CD4-positive, alpha-beta T cell treated with Interleukin-1 beta for 1 hour (primary cell): ENCODE data around the gene DAB2IP.
A peak's percentile ranks its signal among the peaks of the same experiment; 100 is the strongest.

Source experiments
- DNase-seq, 2 donors: peaks; one replicate each; pipeline ENCODE4 v3.0.0-alpha.2; 2020 to 2022

Gene DAB2IP

DNA sequence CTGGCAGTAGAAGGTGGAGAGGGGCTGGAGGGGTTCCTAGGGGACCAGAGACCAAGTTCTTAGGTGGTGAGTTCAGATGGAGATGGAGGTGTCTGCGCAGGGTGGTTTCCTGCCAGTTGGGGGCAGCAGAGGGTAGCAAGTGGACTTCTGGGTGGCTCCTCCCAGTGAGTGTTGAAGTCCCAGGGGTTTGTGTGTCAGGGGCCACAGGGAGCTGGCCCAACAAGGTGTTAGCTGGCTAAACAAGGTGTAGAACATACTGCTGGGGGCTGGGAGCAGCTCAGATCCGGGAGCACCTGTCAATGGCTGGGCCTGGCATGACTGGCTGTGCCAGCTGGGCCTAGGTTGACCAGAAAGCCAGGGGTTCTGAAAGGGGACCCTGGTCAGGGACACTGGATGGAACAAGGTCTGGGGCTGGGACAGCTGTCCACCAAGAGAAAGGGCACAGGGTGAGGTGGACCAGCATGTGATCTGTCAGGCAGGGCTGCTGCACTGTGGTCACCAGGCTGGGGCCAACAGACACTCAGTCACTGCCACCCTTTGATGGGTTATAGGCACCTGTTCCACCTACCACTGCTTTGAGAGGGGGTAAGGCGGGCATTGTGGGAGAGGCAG is 35.6 kb downstream of the DAB2IP start:
- DNase-seq: peak; percentile 41 to 52

DNA sequence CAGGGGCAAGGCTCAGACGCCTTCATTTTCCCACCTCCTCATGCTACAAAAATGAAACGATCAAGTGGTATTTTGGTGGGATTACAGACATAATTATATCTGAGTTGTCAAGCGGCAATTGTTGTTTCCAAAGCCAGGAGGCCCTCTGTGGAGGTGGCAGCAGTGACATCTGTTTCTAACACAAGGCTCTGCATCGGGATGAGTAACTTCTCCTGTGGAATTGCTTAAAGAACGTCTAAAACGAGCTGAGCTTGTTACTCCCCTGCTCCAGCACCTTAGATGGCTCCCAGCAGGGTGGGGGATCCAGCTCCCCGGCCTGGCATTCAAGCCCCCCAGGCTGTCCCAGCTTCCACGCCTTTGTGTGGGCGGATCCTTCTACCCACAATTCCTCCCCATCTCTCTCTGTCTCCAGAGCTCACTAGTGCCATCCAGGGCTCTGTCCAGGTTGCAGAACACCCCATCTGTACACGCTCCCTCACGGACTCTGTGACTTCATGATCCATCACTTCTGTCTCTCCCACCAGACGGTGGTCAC is 36.8 kb downstream of the DAB2IP start:
- DNase-seq: no peak

DNA sequence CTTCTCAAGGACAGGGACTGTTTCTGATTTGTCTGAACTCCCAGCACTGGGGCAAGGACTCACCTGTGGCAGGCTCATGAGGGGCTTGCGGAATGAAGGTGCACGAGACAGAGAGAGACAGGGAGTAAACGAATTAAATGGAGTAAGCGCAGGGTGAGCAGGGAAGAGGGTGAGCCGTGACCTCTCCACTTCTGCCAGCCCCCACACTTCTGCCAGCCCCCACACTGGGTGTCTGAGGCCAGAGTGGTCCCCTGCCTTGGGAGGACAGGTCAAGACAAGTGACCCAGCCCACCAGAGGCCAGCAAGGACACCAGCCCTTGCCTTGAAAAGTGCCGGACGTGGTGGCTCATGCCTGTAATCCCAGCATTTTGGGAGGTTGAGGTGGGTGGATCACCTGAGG is 37.2 kb downstream of the DAB2IP start:
- DNase-seq: no peak

DNA sequence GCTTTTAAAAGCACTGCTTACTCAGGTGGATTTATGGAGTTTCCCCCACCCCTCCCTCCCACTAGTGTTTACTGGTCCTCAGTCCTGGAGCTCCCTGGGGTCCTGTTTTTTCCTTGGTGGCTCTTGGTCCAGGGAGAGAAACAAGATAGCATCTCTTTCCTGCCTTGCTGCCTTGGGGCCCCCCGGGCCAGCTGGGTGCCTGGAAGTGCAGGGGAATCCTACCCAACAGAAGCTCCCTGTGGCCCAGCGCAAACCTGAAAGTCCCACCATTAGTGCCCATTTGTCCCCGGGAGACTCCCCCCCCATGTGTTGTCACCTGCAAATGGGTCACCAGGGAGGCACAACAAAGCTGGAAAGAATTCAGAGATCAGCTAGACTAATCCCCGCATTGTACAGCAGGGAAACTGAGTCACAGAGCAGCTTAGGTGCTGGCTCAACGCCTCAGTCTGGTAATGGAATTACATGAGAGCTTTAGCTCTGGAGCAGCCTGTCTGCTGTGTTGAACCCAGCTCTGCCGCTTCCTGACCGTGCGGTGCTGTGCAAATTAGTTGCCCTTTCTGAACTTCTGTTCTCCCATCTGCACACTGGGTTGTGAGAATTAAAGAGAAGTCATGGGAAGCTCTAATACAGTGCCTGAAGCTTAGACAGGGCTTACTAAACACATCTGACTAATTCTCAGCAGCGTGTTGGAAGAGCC is 38.2 kb downstream of the DAB2IP start:
- no peak for DNase-seq

DNA sequence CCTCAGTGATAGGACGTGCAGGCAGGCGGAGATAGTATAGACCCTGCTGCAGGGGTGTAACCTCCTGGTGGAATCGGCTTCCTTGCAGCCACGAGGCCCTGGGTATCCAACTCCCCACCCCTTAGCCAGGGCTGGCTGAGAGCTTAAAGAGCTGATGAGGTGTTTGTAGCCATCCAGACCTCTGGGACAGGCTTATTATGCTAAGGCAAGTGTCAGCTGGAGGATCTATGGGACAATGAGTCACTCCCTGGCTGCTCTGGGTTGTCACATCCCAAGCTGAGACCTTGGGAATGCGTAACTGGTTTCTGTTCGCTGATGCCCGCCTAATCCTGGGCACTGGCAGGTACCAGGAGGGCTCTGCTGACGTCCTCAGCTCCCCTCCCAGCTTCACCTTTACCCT is 38.9 kb downstream of the DAB2IP start:
- no peak for DNase-seq

DNA sequence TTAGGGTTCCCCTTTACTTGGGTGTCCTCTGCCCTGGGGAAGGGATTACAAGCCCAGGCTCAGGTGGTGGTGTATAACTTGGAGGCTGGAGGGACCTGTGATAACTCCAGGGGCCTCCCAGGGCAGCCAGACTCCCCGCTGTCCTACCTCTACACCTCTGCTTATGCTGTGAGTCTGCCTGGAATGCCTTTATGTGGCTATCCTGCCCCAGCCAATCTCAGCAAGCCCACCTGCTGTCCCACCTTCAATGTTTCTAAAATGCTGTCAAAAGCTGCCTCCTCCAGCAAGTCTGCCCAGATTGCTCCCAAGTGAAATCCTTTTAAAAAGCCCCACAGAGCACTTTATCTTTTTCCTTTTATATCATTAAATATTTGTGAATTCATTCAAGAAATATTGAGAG is 39.3 kb downstream of the DAB2IP start:
- no peak for DNase-seq

DNA sequence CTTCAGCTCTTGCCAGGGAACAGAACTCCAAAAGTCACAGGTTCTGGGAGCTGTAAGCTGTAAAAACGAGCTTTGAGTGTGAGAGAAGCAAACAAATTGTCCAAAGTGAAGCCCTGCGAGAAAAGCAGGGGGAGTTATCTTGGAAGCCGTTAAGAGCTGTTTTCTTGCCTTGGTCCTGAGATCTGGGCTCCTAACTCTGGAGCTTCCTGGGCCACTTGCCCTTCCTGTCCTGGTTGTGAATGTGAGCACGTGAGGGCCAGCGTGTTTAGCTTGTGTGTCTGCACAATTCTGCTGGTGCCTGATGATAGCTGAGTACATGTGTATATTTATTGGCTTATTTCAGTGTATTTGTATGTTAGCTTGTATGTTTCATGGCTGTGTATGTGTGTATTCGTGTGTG is 40.5 kb downstream of the DAB2IP start:
- no peak for DNase-seq

DNA sequence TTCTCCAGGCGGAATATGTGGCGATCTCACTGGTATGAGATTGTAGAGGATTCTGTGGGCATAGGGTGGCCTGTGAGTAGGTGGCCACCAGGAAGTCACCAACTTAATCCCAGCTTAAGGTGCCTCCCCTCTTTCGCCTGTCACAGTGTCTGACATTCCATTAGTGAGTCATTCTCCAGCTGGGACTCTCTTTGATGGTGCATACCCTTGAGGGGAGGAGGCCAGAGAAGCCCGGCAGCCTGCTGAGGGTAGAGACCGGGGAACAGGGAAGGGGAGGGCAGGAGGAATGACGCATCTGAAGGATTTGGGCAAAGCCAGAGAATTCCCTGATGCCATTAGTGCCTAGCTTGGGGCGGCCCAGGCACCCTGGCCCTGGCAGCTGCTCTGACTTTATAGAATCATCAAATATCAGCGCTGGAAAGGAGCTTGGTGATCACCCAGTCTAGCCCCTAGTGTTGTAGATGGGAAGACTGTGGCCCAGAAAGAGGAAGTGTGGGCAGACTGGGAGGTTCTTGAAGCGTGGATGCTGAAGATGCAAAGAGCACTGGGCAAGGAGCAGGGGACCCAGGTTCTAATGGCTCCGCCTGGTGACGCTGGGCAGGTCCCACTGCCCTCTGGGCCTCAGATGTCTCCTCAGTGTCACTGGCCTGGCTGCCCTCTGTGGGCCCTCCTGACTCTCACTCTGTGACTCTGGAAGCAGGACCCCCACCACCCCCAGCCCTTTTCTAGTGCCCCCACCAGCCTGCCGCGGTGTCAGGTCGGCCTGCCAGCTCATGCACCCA is 41.4 kb downstream of the DAB2IP start:
- DNase-seq: no peak

DNA sequence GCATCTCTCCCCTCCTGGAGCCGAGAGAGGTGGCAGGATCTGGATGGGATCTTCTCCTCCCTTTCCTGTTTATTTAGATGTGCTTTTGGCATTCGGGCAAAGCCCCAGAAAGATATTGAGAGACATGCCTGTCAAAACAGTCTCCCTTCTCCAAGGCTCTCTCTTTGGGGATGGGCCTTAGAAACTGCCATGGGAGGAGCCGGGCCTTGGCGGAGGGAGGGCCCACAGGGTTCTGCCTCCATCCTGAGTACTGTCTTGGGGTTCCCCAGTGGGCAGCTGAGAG is 41.9 kb downstream of the DAB2IP start:
- no peak for DNase-seq

DNA sequence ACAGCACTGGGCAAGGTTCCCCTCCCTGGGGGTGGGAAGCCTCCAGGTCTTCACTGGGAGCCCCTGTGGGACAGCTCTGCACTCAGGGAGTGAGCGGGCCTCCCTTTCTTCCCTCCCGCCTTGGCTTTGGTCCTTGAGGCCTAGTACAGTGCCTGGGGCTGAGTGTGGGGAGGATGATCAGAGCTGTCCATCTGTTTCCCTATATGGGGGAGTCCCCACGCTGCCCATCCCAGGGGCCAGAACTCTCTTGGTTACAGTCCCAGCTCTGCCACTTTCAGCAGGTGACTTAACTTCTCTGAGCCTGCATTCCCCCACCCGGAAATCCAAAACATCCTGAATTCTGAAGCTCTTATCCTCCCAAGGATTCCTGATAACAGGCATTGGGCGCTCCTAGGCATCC is 42.6 kb downstream of the DAB2IP start:
- DNase-seq: no peak

DNA sequence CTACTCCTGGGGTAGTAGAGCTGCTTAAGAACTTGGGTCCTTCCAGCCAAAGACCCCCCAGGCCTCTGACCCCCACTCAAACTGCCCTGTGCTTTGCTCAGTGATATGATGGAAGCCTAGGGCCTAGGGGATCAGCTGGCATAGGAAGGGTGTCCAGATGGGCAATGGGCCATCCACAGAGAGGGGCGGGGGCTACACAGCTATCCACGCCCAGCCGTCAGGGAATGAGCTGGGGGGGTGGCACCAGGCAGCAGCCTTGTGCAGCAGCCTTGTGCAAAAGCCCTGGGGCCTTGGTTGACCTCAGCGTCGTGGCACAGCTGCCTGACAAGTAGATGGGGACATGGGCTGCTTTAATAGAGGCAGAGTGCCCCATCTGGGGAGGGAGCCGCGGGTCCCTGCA is 43.2 kb downstream of the DAB2IP start:
- DNase-seq: no peak

DNA sequence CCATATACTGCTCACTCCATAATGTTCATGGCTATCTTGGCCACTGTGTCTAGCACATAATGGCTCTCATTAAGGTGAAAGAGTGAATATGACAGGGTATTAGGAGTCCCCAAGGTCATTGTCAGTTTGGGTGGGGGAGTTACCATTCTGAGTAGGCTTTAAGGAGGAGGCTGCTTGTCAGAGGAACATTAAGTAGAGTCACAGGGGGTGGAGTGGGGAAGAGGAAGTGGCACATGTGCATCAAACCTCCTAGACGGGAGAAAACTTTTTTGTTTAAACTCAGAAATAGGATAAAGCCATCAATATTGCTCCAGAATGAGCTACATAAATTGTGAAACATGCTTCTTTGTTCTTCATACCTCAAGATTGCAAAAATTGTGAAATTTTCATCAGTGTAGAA is 45.5 kb downstream of the DAB2IP start:
- DNase-seq: no peak

DNA sequence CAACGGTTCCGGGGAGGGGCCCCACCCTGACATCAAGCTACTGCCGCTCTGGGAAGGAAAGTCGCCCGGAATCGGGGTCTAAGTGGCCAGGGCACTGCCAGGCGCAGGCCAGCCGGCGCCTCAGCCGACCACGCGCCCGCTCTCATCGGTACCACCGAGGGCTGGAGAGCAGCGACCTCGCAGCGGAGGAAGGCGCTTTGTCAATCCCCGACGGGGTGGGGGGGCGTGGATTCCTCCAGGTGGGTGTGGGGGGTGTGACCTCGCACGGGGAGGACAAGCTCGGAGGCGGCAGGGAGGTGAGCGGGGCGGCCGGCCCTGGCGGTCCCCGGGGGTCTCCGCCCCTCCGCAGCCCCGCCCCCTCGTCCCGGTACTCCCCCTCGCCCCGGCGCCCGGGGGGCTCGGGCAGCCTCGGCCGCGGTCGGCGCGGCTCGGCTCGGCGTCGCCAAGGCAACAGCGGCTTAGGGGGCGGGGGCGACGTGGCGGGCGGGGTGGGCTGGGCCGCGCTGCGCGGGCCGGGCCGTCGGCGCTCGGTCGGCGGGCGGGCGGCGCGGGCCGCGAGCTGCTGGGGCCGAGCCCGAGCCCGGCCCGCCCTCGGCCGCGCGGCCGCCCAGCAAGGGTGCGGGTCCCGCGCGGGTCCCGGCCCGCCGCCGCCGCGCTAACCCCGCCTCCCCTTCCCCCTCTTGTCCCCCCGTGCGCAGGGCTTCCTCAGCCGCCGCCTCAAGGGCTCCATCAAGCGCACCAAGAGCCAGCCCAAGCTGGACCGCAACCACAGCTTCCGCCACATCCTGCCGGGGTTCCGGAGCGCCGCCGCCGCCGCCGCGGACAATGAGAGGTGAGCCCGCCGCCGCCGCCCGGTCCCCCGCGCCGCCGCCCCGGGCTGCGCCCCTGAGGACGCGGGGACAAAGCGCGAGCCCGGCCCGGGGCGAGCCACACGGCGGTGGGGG is 47.5 kb downstream of the DAB2IP start:
- peak; percentile 58 to 65 for DNase-seq

DNA sequence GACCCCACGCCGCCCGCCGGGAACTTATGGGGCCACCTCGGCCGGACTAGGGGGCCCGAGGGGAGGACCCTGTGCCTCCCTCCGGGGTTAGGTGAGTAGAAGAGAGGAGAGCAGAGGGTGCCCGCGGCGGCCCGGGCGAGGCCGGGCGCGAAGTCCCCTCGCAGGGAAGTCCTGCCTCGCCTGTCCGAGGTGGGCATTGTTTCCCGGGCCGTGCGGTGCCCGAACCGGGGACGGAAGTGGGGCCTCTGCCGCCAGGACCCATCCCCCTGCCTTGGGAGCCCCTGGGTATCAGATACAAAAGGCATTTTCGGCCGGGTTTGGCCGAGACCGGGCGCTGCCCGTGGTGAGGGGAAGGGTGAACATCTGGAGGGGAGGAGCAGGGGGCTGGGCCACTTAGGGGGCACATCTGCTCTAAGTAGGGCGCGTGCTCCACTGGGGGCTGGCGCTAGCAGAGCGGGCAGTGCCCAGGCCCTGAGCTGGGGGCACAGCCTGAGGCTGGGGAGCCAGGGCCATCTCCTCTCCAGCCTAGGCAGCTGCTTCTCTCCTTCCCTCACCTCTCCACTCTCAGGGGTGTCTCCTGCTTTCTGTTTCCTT is 48.2 kb downstream of the DAB2IP start:
- no peak for DNase-seq

DNA sequence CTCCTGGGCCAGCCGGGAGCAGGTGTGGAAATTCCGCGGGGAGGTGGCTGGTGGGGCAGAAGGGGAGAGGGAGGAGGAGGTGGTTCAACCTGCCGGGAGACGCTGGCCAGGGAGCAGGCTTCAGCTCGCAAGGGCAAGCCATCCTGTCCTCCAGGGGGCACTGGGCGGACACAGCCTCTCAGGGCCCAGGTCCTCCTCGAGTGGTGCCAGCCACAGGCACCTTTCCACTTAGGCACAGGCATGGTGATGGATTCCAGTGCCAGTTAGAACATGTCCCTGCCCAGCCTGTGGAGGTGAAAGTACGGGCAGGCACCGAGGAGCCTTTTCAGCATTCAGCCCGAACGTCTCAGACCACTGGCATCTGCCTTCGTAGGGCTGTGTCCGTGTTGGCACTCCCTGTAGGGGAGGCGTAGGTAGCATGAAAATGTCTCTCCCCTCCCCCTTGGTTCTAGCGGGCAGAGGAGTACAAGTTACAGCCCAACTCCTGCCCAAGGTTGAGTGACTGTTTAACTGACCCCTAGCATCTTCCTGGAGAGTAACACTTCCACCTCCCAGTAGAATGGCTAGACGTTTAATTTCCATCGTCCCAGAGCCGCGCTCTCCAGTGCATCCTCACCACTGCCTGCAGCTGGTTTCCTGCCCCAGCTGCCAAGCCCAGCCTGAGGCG is 48.9 kb downstream of the DAB2IP start:
- peak in 1 of 2 donors; percentile 14 for DNase-seq

DNA sequence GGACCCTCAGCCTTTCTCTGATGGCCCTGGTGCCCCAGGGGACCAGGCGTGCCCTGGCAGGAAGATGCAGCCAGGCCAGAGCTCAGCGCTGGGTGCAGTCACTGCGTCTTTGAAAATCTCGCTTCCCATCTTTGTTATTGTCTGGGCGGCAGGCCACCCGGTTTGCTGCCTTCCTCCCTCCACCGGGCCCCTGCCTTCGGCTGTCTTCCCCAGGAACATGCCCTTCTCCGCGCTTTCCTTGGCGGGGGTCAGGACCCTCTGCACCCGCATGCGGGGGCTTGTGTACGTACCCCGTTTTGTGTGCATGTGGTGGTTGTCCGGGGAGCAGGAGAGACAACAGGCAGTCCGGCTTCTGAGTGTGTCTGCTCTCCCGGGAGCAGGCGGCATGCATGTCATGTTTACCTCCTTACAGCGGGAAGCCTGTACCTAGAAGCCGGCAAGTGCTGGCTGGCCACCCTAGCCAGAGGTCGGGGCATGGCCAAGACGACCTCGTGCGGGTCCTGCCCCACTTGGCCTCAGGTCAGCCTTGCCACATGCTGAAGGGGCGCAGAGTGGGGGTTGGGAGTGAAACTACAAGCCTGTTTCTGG is 49.5 kb downstream of the DAB2IP start:
- DNase-seq: no peak

DNA sequence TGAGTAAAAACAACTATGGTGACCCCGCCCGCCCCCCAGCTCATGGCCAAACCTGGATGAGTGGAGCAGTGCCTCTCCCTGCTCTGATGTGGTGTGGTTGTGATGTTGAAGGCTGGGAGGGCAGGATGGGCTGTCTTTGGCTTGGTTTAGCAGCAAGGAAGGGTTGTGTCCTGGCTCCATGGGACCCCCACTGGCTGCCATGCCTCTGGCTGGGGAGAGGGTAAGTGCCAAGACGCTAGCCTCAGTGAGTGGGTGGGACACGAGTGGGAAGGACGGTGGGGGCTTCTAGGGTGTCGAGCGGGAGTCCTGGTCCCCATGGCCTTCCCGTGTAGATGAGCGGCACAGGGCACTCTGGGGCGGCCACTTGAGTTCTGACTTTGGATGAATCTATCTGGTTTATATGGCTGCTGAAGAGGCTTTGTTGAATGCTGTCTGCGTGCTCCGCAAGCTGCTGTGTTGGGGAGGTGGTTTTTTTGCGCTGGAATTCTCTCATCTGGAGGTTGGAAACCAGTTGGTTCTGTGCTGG is 50.4 kb downstream of the DAB2IP start:
- DNase-seq: no peak

DNA sequence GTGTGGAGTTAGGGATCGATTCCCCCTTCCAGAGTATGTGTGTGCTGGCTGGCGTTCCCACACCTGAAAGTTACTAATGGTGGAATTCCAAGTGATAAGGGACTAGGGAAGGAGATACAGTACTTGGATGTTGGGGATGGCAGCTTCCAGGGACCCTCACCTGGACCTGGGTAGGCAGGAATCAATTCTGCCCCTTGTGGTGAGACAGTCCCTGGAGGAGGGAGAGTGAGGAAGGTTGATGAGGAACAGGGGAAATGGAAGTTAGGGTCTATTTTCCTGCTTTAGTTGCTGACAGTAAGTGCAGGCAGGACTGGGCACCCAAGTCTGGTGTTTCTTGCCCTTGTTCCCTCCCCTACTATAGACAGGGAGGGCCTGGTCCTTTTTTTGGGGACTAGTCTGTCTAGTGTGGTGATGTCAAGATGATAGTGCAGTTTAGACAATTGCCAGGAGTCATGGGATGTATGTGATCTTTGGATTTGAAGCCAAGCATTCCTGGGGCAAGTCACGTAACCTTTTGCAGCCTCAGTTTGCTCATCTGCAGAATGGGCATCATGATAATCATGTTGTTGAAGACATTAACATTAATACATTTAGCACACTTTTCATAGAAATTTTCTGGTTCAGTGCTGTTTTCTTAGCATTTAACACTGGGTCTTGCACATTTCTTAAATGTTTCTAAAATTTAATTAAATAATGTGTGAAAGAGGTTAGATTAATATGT is 51.7 kb downstream of the DAB2IP start:
- no peak for DNase-seq

DNA sequence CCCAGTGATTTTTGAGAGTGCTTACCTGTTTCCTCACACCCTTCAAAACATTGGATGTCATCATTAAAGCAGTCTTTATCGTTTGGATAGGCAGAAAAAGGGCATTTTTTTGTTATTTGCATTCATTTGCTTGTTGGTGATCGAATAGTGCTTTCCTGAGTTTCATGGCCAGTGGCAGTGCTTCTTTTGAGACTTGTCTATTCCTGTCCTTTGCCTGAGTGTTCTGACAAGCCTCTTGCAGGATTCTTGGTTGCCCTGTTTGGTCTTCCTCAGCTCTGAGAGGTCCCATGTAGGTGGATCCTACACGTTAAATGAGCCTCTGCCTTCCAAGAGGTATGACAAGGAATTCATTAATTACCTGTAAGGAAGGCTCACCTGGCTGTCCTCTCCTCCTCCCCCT is 52.8 kb downstream of the DAB2IP start:
- no peak for DNase-seq

DNA sequence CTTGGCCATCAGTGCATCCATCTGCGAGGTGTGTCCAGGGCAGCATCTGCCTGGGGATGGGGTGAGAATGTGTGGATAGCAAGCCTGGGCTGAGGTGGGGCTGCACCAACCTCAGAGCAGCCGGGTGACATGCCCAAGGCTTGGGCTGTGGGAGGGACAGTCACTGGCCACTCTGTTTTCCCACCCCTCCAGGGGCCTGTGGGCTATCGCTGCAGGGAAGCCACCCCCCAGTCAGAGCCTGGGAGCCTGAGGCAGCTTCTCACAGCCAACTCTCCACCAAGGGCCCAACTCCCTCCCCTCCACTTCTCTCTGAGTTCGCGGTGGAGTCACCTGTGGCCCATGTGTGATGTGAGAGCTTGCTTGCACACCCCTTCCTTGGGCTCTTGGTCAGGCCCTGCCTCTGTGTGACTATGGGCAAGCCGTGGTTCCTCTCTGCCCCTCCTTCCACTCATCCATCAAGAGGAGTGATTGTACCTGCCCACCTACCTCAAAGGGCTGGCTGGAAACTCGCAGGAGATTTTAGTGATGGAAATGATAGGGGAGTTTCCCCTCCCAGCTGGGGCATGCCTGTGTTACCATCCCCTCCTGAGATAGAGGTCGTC is 54.8 kb downstream of the DAB2IP start:
- DNase-seq: no peak
